ENCODE measurements around the gene PRCD.
"Not testable (repeated sequence)": the region's sequence is repeated elsewhere in the genome, so short reads cannot be mapped to it uniquely, and the experiment has no call there.

The PRCD gene

DNA sequence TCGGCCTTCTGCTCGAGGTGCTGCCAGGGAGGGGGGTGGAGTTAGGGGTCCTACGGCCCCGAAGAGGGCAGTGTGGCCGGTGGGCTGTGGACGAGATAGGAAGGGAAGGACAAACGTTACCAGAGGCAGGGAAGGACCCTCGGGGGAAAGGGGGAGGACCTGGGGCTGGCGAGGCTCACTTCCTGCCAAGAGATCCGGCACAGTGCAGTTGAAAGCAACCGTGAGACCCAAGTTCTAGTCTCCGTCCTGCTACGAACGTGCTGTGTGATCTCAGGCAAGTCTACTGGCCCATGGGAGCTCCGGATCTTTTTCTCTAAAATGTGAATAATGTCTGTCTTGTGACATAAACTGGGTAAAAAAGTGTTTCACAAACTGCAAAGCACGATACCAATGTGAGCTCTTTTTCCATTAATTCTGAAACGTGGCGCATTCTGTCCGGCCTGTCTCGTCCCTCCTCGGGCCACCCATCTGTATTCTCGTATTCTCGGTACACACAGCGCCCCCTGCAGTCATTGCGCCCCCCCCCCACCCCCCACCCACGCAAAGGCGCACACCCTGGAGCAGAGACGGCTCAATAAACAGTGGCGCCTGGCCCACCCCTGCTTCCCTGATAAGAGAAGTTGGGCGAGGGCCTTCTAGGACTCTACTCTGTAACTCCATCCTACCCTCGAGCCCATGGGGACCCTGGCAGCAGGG is 11.2 kb upstream of the PRCD start:
- no peak for DNase-seq

DNA sequence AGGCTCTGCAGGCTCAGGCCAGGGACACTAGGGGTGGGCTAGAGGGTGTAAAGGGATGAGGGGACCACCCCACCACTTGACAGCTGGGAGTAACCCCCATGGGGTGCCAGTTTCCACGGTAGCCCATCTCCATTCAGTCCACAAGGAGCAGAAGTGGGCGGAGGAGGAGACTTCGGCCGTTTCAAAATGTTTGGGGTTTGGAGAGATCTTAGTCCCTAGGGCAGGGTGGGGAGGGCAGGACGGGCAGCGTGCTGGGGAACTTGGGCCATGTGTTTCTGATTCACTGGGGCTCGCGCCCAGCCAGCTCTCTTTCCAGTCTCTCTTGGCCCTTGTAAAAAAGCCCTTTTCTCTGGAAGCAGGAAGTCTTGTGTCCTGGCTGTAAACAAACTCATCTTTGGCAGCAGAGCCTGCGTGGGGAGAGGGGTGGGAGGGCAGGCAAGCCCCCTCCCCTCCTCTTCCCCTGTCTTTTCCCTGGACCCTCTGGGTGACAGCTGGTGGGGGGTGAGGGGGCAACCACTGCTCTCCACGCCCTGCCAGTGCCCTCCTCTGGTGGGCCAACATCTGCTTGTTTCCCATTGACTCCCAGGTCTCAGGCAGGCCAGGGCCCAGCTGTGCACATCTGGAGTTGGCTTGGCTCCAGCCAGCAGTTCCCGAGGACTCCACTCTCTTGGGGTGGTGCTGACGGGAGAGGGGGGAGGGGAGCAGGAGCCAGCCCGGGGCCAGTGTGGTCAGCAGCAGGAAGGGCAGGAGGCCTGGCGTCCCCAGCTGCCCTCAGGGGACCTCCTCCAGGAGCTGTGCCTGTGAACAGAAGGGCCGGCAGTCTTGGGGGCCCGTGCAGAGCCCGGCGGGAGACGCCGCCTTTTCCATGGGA is 10.4 kb upstream of the PRCD start:
- DNase-seq, result no peak

DNA sequence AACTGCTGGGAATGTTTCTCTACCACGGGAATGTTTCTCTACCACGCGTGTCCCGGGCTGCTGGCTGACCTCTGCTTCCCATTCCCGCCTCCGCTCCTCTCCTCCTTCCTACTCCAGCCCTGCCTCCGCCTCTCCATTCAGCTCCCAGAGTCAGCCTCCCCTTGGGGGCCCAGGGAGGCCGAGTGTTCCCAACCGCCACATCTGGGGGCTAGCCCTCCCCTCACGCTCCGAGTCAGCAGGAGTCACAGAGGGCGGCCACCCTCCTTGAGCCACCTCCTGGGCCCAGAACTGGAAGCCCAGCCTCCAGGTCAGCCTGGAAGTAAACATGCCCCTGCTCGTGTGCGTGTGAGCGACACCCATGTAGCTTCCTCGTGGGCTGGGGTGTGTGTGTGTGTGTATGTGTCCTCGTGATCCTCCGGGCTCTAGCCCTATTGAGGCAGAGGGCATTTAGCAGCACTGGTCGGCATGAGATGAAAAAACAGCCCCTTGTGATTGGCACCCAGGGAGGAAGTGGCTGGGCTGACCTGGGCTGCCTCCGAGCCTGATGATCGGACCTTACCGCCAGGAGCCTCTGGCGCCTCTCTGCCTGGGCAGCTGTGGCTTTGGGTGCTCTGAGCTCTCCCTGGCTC is 9.6 kb upstream of the PRCD start:
- no peak for DNase-seq

DNA sequence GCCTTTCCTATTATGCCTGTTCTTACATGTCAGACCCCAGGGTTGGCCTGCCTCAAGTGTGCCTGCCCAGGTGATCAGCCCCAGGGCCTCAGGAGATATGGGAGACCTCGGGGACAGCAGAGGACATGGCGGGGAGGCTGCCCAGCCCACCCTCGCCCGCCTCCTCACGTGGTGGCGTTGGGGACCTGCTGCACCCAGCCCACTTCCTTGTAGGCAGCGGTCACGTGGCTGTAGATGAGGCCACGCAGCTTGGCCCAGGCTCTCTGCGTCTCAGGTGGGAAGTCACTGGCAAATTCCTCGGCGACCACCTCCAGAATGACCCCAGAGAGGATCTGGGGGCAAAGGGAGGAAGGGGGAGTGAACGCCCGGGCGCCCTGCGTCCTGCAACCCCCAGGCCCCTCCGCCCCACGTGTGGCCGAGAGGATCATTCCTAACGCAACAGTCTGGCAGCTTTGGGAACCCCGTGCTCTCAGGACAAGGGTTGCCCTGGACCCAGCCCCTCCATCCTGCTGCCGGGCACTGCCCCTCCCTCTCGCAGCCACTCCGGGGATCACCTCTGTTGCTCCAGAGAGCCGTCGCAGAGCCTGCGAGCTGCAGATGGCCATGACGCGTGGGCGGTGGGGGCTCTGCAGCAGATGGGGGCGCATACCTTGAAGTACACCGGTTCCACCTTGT is 8.9 kb upstream of the PRCD start:
- DNase-seq, result no peak

DNA sequence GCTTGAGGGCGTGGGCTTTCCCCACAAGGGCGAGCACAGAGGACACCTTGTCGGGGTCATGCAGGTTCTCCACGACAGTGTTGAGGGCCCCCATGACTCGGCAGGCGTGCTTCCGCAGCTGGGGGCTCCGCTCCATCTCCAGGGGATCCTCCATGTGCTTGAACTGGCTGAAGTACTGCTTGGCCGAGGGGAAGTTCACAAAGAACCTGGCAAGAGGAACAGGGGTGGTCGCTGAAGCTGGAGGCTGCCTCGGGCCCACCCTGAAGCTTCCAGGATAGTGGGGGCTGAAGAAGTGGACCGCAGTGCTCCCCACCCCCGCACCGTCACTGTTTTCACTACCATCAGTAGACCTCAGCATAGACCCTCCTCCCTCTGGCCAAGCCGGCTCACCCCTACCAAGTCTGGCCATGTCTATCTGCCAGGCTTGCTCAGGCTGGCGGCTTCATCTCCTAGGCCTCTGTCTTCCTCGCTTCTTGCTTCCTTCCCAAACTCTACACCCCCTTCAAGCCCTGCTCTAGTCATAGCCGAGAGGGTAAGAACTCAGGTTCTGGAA is 8.3 kb upstream of the PRCD start:
- no peak for DNase-seq

DNA sequence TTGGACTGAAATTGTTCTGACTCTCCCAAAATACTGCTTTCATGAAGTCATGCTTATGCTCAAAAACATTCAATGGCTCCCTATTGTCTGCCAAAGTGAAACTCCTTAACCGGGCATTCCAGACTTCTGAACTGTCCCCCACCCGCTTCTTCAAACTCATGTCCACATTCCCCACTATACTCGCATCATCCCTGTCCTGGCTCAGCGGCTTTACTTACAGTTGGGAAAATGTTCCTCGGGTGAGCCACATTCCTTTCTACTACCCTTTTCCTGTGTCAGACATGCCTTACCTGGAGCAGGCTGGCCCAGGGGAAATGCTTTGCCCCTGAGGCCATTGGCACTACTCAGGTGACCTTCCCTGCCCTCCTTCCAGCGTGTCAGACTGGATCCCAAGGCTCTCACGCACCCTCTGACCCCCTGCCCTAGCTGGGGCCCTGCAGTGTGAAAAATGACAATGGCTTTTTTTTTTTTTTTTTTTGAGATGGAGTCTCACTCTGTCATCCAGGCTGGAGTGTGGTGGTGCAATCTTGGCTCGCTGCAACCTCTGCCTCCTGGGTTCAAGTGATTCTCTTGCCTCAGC is 7.7 kb upstream of the PRCD start:
- no peak for DNase-seq

DNA sequence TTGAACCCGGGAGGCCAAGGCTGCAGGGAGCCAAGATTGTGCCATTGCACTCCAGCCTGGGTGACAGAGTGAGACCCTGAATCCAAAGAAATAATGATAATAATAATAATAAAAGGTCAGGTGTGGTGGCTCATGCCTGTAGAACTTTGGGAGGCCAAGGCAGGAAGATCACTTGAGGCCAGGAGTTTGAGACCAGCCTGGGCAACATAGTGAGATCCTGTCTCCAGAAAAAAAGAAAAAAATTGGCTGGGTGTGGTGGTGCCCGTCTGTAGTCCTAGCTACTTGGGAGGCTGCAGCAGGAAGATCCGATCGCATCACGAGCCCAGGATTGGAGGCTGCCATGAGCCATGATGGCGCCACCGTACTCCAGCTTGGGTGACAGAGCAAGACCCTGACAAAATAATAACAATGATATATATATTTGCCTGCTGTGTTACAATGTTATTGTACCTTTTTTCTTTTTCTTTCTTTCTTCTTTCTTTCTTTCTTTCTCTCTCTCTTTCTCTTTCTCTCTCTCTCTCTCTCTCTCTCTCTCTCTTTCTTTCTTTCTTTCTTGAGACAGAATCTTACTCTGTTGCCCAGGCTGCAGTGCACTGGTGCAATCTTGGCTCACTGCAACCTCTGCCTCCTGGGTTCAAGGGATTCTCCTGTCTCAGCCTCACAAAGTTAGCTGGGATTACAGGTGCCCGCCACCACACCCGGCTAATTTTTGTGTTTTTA is 6.0 kb upstream of the PRCD start:
- not testable (repeated sequence) for DNase-seq

DNA sequence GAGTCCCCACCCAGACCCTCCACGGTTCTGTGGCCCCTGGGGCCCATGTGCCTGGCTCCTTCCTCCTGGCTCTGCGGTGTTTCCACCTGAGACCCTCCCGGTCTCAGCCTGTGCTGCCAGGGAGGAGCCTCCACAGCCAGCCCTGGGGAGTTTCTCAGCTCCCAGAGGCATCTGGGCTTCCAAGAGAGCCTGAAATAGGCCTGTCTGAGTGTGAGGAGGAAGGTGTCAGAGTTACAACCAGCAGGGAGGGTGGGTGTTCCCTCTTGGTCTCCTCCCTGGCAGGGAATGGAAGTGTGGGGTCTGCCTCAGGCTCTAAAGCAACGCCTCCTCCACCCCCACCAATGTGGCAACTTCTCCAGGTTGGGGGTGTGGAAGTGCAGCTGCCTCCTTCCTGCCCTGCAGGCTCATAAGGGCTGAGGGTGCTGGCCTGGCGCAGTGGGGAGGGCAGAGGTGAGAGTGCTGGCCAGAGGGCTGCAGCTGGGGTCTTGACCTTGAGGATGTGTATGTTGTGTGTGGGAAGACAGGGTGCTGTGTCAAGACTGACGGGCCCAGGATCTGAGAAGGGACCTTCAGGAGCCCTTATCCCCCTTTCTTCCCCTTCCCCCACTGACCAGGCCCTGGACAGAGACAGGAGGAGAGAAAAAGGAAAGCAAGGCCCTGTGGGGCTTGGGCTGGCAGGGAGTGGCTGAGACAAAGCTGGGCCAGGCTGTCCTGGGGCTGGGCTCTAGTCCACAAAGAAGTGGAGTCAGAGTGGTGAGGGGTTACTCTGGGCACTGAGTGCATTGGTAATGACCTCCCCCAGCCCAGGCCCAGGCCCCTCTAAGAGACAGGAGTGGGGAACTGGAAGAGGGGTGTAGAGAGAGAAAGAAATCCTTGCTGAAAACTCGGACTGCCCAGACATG is 4.8 kb upstream of the PRCD start:
- no peak for DNase-seq

DNA sequence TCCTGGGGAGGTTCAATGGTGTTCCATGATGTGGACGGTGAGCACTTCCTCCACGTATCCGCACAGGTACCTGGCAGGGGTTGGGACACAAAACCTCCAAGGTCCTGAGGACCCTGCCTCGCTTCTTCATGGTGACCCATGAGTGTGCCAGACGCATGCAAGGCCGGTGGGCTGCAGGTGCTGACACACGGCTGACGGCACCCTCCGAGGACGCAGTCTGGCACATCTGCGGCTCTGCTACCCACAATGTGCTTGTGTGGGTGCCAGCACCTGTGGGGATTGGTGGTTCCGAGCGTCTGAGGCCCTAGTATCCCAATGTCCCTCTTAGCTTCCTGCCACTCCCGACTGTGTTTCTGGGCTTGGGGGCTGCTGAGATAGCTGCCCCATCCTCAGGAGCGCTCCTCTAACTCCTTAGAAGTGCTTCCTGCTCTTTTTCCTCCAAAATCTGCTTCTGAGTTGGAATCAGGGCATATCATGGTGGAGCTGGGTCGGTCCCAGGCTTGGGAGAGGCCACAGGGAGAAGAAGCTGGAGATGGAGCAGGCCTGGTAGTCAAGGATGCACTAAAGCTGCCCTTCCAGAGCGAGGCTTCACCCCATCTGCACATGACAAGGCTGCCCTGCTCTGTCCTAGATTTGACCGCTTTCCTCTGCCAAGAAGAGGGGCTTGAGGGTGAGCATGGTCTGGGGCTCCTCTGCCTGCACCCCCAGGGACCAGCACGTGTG is 3.9 kb upstream of the PRCD start:
- DNase-seq, result no peak

DNA sequence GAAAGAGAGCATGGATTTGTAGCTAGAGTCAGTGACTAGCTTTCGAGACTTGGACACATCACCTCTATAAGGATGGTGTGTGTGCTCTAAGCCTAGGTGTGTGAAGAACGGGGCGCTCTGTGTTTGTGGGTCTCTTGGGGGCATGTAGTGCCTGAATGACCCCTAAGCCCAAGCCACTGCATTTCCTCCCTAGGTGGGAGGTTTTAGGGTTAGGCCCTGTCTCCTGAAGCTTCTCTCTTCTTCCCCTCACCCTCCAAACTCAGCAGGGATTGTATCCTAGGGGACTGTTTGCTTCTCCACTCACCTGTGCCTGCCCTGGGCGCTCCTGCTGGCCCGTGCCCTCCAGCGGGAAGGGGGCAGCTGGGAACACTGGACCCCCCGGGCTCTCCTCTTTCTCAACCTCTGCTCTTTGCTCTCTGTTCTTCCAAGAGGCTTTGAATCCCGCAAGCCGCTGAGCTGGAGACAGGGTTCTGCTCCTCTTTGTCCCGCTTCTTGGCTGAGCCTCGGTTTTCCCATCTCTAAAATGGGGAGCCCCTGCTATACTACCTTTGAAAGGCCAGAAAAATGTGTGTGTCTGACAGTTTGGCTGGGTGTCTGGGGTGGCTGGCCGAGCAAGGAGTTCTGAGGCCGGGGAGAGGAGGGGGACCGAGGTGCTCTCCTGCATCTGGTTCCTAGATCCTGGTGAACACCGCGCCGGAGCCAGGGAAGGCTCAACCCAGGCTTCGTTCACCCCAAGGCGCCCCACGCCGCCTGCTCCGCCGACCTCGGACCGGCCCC is 3.1 kb upstream of the PRCD start:
- DNase-seq, result no peak

DNA sequence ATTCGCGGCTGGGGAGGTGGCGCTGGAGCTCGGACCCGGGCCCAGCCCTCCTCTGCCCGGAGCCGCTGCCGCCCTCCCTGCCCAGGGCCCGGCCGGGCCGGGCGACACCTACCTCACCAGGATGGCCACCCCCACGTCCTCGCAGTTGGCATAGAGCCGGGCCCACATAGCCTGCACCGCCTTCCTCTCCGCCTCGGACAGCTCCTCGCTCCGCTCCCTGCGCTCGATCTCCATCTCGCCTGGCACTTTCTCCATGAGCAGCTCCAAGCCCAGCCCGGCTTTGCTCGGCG is 2.6 kb upstream of the PRCD start:
- no peak for DNase-seq

DNA sequence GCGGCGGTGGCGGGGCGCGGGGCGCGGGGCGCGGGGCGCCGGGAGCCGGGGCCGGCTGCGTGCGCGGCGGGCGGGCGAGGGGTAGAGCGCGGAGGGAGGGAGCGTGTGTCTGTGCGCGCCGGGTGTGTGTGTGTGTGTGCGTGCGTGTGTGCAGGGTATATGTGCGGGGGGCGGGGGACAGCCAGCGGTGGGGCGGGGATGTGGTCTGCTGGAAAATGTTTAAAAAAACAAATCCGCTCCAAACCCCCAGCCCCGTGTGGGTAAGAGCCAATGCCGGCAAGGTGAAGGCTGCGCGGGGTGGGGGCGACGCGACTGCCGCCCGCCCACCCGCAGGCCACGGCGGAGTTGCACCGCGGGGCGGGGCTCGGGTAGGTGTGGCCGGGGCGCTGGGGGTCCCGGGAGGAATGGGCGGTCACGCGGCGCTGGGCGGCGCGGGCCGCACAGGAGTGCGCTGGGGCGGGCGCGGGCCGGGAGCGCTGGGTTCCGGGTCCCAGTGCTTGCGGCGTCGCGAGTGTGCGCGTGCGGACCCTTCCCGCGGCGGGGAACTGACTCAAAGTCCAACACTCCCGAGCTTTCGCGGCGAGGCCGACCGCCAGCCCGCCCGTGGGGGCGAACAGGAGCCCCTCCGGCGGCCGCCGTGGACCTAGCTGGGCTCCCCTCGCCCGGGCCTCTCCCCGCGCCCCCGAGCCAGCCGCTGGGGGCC is 2.1 kb upstream of the PRCD start, which contains the start of gene CYGB:
Gene CYGB, minus strand, starts transcription at position 132 of the 703 bp plus-strand sequence. CDS start 167 bp downstream, outside the sequence.
- DNase-seq, result no peak

DNA sequence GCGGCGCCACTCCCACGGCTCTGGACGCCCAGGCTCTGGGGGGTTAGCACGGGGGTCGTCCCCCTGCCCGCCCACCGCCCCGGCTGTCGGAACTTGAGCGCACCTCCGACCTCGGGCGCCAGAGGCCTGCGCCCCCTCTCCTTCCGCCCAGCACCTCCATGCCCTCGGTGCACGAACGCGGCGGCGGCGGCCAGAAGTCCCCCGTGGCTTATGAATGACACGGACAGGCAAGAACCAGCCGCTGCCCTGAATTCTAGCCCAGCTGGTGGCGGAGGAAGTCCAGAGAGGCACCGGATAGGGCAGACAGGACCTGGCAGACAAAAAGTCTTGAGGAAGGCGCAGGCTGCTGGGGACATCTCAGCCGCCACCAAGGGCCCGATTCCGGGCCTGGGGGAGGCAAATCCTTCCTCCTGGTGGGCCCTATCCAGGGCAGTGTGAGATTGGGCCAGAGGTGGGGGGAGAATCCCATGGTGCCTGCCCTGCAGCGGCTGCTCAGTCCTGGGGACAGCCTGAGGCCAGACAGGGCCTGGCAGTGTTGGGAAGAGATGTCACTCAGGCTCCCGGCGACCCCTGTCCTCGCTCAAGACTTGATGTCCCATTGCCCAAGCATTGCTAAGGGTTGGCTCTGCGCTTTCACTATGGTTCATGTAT is 1.4 kb upstream of the PRCD start:
- DNase-seq, result no peak

DNA sequence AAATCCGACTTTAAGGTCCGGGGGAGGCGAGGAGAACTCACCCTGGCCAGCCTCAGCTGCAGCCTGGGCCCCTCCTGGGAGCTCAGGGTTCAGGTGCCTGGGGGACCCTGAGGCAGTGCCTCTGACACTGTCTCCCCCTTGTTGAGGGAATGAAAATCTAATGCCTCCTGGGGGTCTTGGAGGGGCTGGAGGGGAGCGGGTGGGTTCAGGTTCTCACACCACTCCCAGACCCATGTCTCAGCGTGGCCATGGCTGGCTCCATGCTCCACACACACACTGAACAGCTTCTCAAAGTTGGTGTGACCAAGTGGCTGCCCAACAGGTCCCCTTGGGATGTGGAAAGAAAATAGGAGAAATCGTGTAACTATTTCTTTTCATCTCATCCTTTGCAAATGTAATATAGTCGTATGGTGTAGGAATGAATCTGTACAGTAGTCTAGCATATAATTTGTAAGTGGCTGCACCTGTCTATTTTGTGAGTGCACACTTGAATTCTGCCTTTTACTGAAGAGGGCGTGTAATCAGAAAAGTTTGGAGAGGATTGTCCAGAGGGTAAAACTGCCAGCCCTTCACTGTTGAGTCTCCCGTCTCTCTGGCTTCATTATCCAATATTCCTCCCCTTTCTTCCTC is 788 bp upstream of the PRCD start:
- DNase-seq, result no peak

DNA sequence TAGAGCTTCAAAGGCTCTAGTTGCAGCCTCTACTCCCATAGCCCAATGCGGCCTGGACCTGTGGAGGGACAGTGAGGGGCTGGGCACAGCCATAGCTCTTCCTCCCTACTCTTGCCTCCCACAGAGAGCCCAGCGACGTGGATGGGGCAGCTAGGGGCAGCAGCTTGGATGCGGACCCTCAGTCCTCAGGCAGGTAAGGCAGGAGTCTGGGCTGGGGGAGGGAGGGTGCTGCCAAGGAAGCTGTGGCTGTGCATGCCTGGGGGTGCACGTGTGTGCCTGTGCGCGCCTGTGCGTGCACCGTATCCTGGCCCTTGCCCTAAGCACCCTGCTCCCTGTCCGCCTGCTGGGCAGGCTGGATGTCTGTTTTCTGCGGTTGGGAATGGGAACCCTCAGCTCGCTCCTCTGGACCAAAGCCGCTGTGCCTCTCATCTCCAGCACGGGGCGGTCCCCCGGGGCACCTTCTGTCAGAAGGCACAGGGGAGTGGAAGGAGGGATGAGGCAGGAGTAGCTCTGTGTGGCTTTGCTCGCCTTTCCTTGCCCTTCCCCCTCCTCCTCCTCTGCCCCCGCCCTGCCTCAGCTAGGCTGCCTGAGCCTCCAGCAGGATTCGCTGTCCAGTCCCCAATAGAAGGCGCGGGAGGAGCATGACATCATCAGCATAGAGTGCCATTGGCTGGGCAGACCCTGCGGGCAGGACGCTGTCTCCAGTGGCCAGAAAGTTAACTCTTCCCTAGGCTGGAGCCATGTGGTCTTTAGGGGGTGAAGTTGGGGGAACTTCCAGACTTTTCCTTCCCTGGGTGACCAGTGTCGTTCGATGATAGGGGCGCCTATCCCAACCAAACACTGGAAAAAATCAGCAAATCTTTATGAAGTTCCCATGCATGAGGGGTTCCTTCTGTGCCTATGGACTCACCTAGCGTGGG is 797 bp downstream of the PRCD start:
- peak; percentile 96 for DNase-seq

DNA sequence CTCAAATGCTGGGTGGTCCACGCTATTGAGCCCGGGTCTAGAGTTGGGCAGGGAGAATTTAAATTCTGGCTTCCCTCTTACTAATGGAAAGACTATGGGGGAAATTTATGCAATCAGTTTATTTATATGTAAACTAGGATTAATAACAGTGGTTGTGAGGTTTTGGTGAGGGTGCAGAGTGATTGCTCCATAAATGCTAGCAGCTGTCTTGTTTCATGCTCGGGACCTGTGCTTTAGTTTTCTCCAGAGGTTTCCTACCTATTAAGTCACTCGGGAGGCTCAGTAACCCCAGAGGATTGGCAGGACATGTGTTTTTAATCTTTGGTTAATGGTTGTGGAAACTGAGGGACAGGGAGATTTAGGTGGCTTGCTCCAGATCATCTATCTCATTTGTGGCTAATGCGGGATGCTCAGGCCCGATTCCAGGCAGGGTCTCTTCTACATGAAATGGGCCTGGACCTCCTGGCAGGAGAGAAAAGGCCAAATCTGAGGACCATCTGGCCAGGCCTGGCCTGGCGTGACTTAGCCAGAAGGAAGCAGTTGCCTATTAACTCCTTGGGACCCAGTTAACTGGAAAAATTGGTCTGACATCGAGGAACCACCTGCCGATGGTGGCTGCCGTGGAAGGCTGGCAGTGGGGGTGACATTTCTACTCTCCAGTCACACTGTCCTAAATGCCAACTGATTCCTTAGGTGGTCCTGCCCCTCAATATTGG is 2.1 kb downstream of the PRCD start:
- DNase-seq, result no peak
